ENCODE results near the gene CCNA2. TPM values are rescaled to one million over a fixed set of nuclear protein-coding genes. Genes with fewer than 3 reads are reported as not detected.

CCNA2 gene
- total RNA-seq: 100 to 1,000 TPM; 104 to 107 TPM

- Mint-ChIP-seq H3K4me3 (peak within 1 kb of the TSS; percentile 98), H3K9me3 (no peaks in the 10 kb centered on the region), H3K4me1 (peaks cover 40% of the 10 kb centered on the region), H3K27me3 (no peaks in the 10 kb centered on the region), H3K27ac (peak within 1 kb of the TSS; percentile 96), H3K36me3 (ENCODE audit: low read depth) (peaks cover 46% of the 10 kb centered on the region)
- ChIA-PET POLR2A (interaction anchor here (0.6 to 17.3 kb wide), 16 partner anchors 8 to 760 kb away, joined by 3 to 142 read pairs (median 5); partner anchors contain the start of genes ANXA5, BBS7 and EXOSC9), CTCF (interaction anchor here (0.7 to 1.3 kb wide), 4 partner anchors 9 to 34 kb away, joined by 3 to 6 read pairs (median 3); partner anchors contain the start of gene EXOSC9)
- DNase-seq: peak; percentile 98
These were observed at the start of gene CCNA2 for GRCh38 chr4:121823505-121824170. TSS of gene CCNA2 (minus strand) at chr4:121823883. CDS start at chr4:121823628, 255 bp downstream.

- Mint-ChIP-seq H3K36me3 (ENCODE audit: low read depth) (peaks cover 22% of the 10 kb centered on the region), H3K9me3 (no peaks in the 10 kb centered on the region), H3K27ac (peak within 1 kb of the TSS; percentile 80), H3K4me3 (peak within 1 kb of the TSS; percentile 94), H3K4me1 (peaks cover 19% of the 10 kb centered on the region), H3K27me3 (peaks cover 9% of the 10 kb centered on the region)
- peak; percentile 96 for DNase-seq
- ChIA-PET POLR2A (interaction anchor here (0.7 to 2.7 kb wide), 8 partner anchors 20 to 586 kb away, joined by 3 to 24 read pairs (median 4); partner anchors contain the start of genes CCNA2, EXOSC9 and IL2), CTCF (interaction anchor here (0.7 to 1.5 kb wide), 4 partner anchors 16 to 708 kb away, joined by 3 to 4 read pairs (median 4); no protein-coding TSS in a partner anchor)
These were observed 46.4 kb upstream of the CCNA2 start, which contains the start of gene BBS7 for GRCh38 chr4:121869841-121870822. TSS of gene BBS7 (minus strand) at chr4:121870474. CDS start at chr4:121870313, 161 bp downstream.

GRCh38 chr4:121863799-121864198 lies 40.1 kb upstream of the CCNA2 start:
- Mint-ChIP-seq H3K27me3 (no peaks in the 10 kb centered on the region), H3K4me1 (peaks cover 6% of the 10 kb centered on the region), H3K36me3 (ENCODE audit: low read depth) (peaks cover 24% of the 10 kb centered on the region), H3K9me3 (no peaks in the 10 kb centered on the region), H3K27ac (no peak overlapping the region), H3K4me3 (no peak overlapping the region)
- ChIA-PET CTCF (no interaction called here), POLR2A (no interaction called here)
- no peak for DNase-seq

GRCh38 chr4:121861426-121861825 lies 37.7 kb upstream of the CCNA2 start:
- H3K9me3 Mint-ChIP-seq: no peaks in the 10 kb centered on the region
- peaks cover 18% of the 10 kb centered on the region for H3K36me3 Mint-ChIP-seq (ENCODE audit: low read depth)
- no peak for DNase-seq
- H3K4me3 Mint-ChIP-seq: no peak overlapping the region
- H3K4me1 Mint-ChIP-seq: peaks cover 1% of the 10 kb centered on the region
- no peak overlapping the region for H3K27ac Mint-ChIP-seq
- ChIA-PET POLR2A (no interaction called here), CTCF (no interaction called here)
- no peaks in the 10 kb centered on the region for H3K27me3 Mint-ChIP-seq

GRCh38 chr4:121860121-121860520 lies 36.4 kb upstream of the CCNA2 start:
- CTCF ChIA-PET: interaction anchor here (1.2 kb wide), 1 partner anchor 32 kb away, joined by 3 read pairs; no protein-coding TSS in a partner anchor

GRCh38 chr4:121851354-121851753 lies 27.7 kb upstream of the CCNA2 start:
- ChIA-PET CTCF (no interaction called here), POLR2A (no interaction called here)
- H3K4me3 Mint-ChIP-seq: no peak overlapping the region
- no peak overlapping the region for H3K27ac Mint-ChIP-seq
- peaks cover 4% of the 10 kb centered on the region for H3K4me1 Mint-ChIP-seq
- no peaks in the 10 kb centered on the region for H3K9me3 Mint-ChIP-seq
- DNase-seq: no peak
- H3K27me3 Mint-ChIP-seq: no peaks in the 10 kb centered on the region
- H3K36me3 Mint-ChIP-seq (ENCODE audit: low read depth): peaks cover 12% of the 10 kb centered on the region

More at GRCh38 chr4:121860121-121860520, 36.4 kb upstream of the CCNA2 start:
- POLR2A ChIA-PET: no interaction called here
- no peaks in the 10 kb centered on the region for H3K27me3 Mint-ChIP-seq
- no peak overlapping the region for H3K27ac Mint-ChIP-seq
- H3K4me3 Mint-ChIP-seq: no peak overlapping the region
- peaks cover 1% of the 10 kb centered on the region for H3K4me1 Mint-ChIP-seq
- H3K9me3 Mint-ChIP-seq: no peaks in the 10 kb centered on the region
- peaks cover 8% of the 10 kb centered on the region for H3K36me3 Mint-ChIP-seq (ENCODE audit: low read depth)
- no peak for DNase-seq

- peaks cover 33% of the 10 kb centered on the region for H3K36me3 Mint-ChIP-seq (ENCODE audit: low read depth)
- ChIA-PET POLR2A (no interaction called here), CTCF (no interaction called here)
- H3K27me3 Mint-ChIP-seq: no peaks in the 10 kb centered on the region
- no peaks in the 10 kb centered on the region for H3K9me3 Mint-ChIP-seq
- H3K27ac Mint-ChIP-seq: no peak overlapping the region
- H3K4me3 Mint-ChIP-seq: no peak overlapping the region
- peaks cover 7% of the 10 kb centered on the region for H3K4me1 Mint-ChIP-seq
- no peak for DNase-seq
These were observed 23.0 kb upstream of the CCNA2 start for GRCh38 chr4:121846662-121847061.

- DNase-seq: no peak
- Mint-ChIP-seq H3K27ac (peak overlapping the region; percentile 5), H3K4me1 (peaks cover 7% of the 10 kb centered on the region), H3K9me3 (no peaks in the 10 kb centered on the region), H3K27me3 (no peaks in the 10 kb centered on the region), H3K4me3 (no peak overlapping the region), H3K36me3 (ENCODE audit: low read depth) (peaks cover 45% of the 10 kb centered on the region)
- CTCF ChIA-PET: no interaction called here
- POLR2A ChIA-PET: no interaction called here
These were observed 19.2 kb upstream of the CCNA2 start for GRCh38 chr4:121842862-121843261.

- ChIA-PET CTCF (no interaction called here), POLR2A (no interaction called here)
- DNase-seq: no peak
- Mint-ChIP-seq H3K9me3 (no peaks in the 10 kb centered on the region), H3K4me1 (no peaks in the 10 kb centered on the region), H3K36me3 (ENCODE audit: low read depth) (peaks cover 26% of the 10 kb centered on the region), H3K27me3 (no peaks in the 10 kb centered on the region), H3K27ac (no peak overlapping the region), H3K4me3 (no peak overlapping the region)
These were observed 14.5 kb upstream of the CCNA2 start for GRCh38 chr4:121838136-121838535.

GRCh38 chr4:121829511-121829910 lies 5.8 kb upstream of the CCNA2 start:
- DNase-seq: no peak
- peaks cover 4% of the 10 kb centered on the region for H3K4me1 Mint-ChIP-seq
- CTCF ChIA-PET: no interaction called here
- H3K36me3 Mint-ChIP-seq (ENCODE audit: low read depth): peaks cover 5% of the 10 kb centered on the region
- no peaks in the 10 kb centered on the region for H3K9me3 Mint-ChIP-seq
- no peak overlapping the region for H3K4me3 Mint-ChIP-seq
- H3K27ac Mint-ChIP-seq: no peak overlapping the region
- POLR2A ChIA-PET: no interaction called here
- no peaks in the 10 kb centered on the region for H3K27me3 Mint-ChIP-seq

GRCh38 chr4:121827853-121828252 lies 4.2 kb upstream of the CCNA2 start:
- CTCF ChIA-PET: interaction anchor here (1.3 kb wide), 1 partner anchor 32 kb away, joined by 3 read pairs; no protein-coding TSS in a partner anchor
- Mint-ChIP-seq H3K4me1 (peaks cover 10% of the 10 kb centered on the region), H3K4me3 (no peak overlapping the region), H3K27ac (no peak overlapping the region), H3K9me3 (no peaks in the 10 kb centered on the region), H3K27me3 (no peaks in the 10 kb centered on the region), H3K36me3 (ENCODE audit: low read depth) (peaks cover 12% of the 10 kb centered on the region)
- POLR2A ChIA-PET: interaction anchor here (1.2 to 1.3 kb wide), 2 partner anchors 10 to 13 kb away, joined by 3 read pairs; no protein-coding TSS in a partner anchor
- no peak for DNase-seq

- DNase-seq: no peak
- Mint-ChIP-seq H3K9me3 (no peaks in the 10 kb centered on the region), H3K4me1 (peaks cover 29% of the 10 kb centered on the region), H3K27ac (no peak overlapping the region), H3K27me3 (no peaks in the 10 kb centered on the region), H3K4me3 (no peak overlapping the region), H3K36me3 (ENCODE audit: low read depth) (peaks cover 36% of the 10 kb centered on the region)
- POLR2A ChIA-PET: interaction anchor here (1.0 to 17.3 kb wide), 8 partner anchors 10 to 129 kb away, joined by 3 to 142 read pairs (median 19); partner anchors contain the start of genes ANXA5, BBS7 and EXOSC9
- CTCF ChIA-PET: interaction anchor here (1.1 to 1.3 kb wide), 3 partner anchors 11 to 129 kb away, joined by 3 to 6 read pairs (median 5); partner anchors contain the start of gene ANXA5
These were observed 1.3 kb upstream of the CCNA2 start for GRCh38 chr4:121824950-121825349.

Measured in activated CD4-positive, alpha-beta memory T cell treated with anti-CD3 and anti-CD28 coated beads, Interleukin-2, amount 10 ng/mL, durations not matched to agents 7 days and 5 days (primary cell).